ENCODE data around the gene TACC3.

DNA sequence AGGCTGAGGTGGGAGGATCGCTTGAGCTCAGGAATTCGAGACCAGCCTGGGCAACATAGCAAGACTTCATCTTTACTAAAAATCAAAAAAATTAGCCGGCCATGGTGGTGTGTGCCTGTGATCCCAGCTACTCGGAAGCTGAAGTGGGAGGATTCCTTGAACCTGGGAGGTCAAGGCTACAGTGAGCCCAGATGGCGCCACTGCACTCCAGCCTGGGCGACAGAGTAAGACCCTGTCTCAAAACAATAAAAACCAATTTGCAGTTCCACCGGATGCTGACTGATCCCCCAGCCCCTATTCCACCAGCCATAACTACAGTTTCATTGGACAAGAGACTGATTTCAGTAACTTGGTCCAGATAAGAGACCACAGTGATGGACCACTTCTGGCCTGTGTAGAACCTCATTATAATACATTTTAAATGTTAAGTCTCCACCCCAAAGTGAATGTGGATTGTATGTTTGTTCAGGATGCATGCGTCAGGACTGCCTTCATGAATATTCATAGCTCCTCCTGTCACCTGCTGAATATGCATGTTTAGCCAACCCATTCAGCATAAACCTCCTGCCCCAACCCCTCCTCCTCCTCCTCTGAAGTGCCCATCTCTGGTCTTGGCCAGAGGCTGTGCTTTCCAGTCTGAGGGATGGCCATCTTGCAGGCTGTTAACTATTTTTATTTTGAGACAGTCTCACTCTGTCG is 6.9 kb upstream of the TACC3 start:
- no peak for TF ChIP-seq RFX5 (IDR thresholded peaks at IDR 0.05; ENCODE audit: borderline replicate concordance, low read depth, low read length)
- no peak for TF ChIP-seq TAF1 (IDR thresholded peaks at IDR 0.05; ENCODE audit: low read depth, low read length)
- TF ChIP-seq TCF12 (IDR thresholded peaks at IDR 0.05; ENCODE audit: low read depth, low read length): no peak
- TF ChIP-seq, protein P1, sequence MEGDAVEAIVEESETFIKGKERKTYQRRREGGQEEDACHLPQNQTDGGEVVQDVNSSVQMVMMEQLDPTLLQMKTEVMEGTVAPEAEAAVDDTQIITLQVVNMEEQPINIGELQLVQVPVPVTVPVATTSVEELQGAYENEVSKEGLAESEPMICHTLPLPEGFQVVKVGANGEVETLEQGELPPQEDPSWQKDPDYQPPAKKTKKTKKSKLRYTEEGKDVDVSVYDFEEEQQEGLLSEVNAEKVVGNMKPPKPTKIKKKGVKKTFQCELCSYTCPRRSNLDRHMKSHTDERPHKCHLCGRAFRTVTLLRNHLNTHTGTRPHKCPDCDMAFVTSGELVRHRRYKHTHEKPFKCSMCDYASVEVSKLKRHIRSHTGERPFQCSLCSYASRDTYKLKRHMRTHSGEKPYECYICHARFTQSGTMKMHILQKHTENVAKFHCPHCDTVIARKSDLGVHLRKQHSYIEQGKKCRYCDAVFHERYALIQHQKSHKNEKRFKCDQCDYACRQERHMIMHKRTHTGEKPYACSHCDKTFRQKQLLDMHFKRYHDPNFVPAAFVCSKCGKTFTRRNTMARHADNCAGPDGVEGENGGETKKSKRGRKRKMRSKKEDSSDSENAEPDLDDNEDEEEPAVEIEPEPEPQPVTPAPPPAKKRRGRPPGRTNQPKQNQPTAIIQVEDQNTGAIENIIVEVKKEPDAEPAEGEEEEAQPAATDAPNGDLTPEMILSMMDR (IDR thresholded peaks at IDR 0.05; ENCODE audit: control extremely low read depth in 1 of 3, insufficient read depth in 1 of 3, low read depth in 1 of 3, low read length in 3 of 3): no peak
- TF ChIP-seq NRF1 (IDR thresholded peaks at IDR 0.05; ENCODE audit: low read depth, low read length): no peak
- no peak for TF ChIP-seq RXRA (IDR thresholded peaks at IDR 0.05; ENCODE audit: insufficient read depth, low read depth, low read length)
- no peak for TF ChIP-seq POLR2A (IDR thresholded peaks at IDR 0.05; ENCODE audit: control extremely low read depth in 1 of 2, low read depth in 2 of 2, low read length in 2 of 2)
- no peak for TF ChIP-seq POLR2AphosphoS5 (IDR thresholded peaks at IDR 0.05; ENCODE audit: low read depth, low read length)
- no peak for TF ChIP-seq EP300 (IDR thresholded peaks at IDR 0.05; ENCODE audit: borderline replicate concordance in 1 of 2, low read depth in 2 of 2, low read length in 2 of 2)
- TF ChIP-seq RNF2 (IDR thresholded peaks at IDR 0.05; ENCODE audit: borderline replicate concordance, low read depth, low read length, missing control alignments, poor library complexity, severe bottlenecking): no peak
- TF ChIP-seq, protein P2, sequence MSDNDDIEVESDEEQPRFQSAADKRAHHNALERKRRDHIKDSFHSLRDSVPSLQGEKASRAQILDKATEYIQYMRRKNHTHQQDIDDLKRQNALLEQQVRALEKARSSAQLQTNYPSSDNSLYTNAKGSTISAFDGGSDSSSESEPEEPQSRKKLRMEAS (IDR thresholded peaks at IDR 0.05): no peak
- TF ChIP-seq ASH2L (IDR thresholded peaks at IDR 0.05; ENCODE audit: low read length): no peak
